ENCODE data around the gene GPR32. TPM values are rescaled to one million over a fixed set of nuclear protein-coding genes. Genes with fewer than 3 reads are reported as not detected.

Gene GPR32
- total and polyA plus RNA-seq, 10 of the 15 experiments (the other 5 are each of a cell fraction or from before 2014, with no cell fraction given), result not detected

DNA sequence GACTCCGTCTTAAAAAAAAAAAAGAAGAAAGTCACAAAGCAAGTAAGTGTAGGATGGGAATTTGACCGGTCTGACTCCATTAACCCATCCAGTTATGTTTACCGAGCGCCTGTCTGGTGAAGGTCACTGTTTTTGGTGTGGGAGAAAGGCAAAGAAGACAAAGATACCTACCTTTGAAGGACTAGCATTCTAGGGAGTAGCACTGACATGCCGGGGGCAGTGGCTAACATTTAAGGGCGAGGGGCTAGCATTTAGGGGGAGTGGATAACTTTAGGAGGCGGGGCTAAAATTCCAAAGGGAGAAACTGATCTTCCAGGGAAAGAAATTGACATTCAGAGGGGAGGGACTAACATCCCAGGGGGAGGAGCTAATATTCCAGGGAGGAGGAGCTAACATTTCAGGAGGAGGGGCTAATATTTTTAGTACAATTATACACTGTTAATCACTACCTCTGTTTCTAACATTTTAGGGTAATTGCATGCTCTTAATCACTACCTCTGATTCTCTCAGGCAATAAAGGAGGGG is 8.7 kb downstream of the GPR32 start:
- ATAC-seq (no peak), FAIRE-seq (no peak), DNase-seq (ENCODE audit: low read depth, low spot score) (no peak)
- H3K4me3 ChIP-seq, result no peak overlapping the region
- BruUV-seq (replicated peaks), result no TSS peak
- H3K27ac ChIP-seq (ENCODE audit: control insufficient read depth, insufficient read depth), result no peak overlapping the region
- 67% methylated on average over 7 of the region's 7 CpGs for WGBS (ENCODE audit: insufficient coverage, insufficient replicate concordance, low lambda C conversion rate, missing lambda C conversion rate)
- no peaks in the 10 kb centered on the region for H3K9me3 ChIP-seq (replicated peaks; ENCODE audit: control insufficient read depth, insufficient read depth, low read length)
- no peaks in the 10 kb centered on the region for H3K79me2 ChIP-seq (ENCODE audit: control insufficient read depth, insufficient read depth, low read length)
- no peaks in the 10 kb centered on the region; the same call in 1 of the 2 replicates for H3K4me1 ChIP-seq (ENCODE audit: control insufficient read depth, insufficient read depth, low read length)
- ChIA-PET POLR2A (no interaction called here), SMC1A (ENCODE audit: uncharacterized antibody, unreplicated experiment) (interaction anchor here (0.9 to 1.8 kb wide), 3 partner anchors 73 to 422 kb away, joined by 3 to 5 read pairs (median 4); no protein-coding TSS in a partner anchor), RAD21 (ENCODE audit: unreplicated experiment) (interaction anchor here (1.0 to 1.2 kb wide), 2 partner anchors 242 to 422 kb away, joined by 3 read pairs; no protein-coding TSS in a partner anchor), CTCF (interaction anchor here (1.2 to 2.0 kb wide), 2 partner anchors 74 to 242 kb away, joined by 4 to 9 read pairs; no protein-coding TSS in a partner anchor)
- H3K9ac ChIP-seq (ENCODE audit: control insufficient read depth, insufficient read depth, low read length), result no peak overlapping the region
- H4K20me1 ChIP-seq (ENCODE audit: control insufficient read depth, insufficient read depth), result no peaks in the 10 kb centered on the region
- no peaks in the 10 kb centered on the region for H3K36me3 ChIP-seq (ENCODE audit: control insufficient read depth in 2 of 2, insufficient read depth in 2 of 2, low read length in 1 of 2)
- peaks cover 4 to 8% of the 10 kb centered on the region in 2 experiments for H3K27me3 ChIP-seq (replicated peaks in 1 of 2; ENCODE audit: control insufficient read depth in 2 of 2, insufficient read depth in 2 of 2, low read length in 1 of 2)
- H2AFZ ChIP-seq (ENCODE audit: control insufficient read depth, low read depth, low read length), result no peak overlapping the region
- intact Hi-C loops (cut with micrococcal nuclease; ENCODE audit: unreplicated experiment), result no loop called here
- no peak overlapping the region for H3K4me2 ChIP-seq (ENCODE audit: control insufficient read depth, insufficient read depth)
- TF ChIP-seq ETV6 (conservative IDR thresholded peaks at IDR 0.05 in 1 of 2, IDR thresholded peaks at IDR 0.05 in 1 of 2; ENCODE audit: borderline replicate concordance in 1 of 2, low read depth in 1 of 2), result no peak
- no peak for TF ChIP-seq RUNX3 (IDR thresholded peaks at IDR 0.05; ENCODE audit: low read length)
- TF ChIP-seq ZNF384 (IDR thresholded peaks at IDR 0.05; ENCODE audit: borderline replicate concordance, low read depth, low read length), result no peak
- no peak for TF ChIP-seq HDGF (IDR thresholded peaks at IDR 0.05)
- TF ChIP-seq ELK1 (IDR thresholded peaks at IDR 0.05; ENCODE audit: low read depth, low read length), result no peak
- no peak for TF ChIP-seq NFYB (IDR thresholded peaks at IDR 0.05; ENCODE audit: insufficient read depth, low read depth, low read length)
- no peak for TF ChIP-seq CREM (IDR thresholded peaks at IDR 0.05; ENCODE audit: low read depth)
- no peak for TF ChIP-seq GABPA (IDR thresholded peaks at IDR 0.05; ENCODE audit: low read depth)
- no peak for TF ChIP-seq SUPT20H (IDR thresholded peaks at IDR 0.05; ENCODE audit: borderline replicate concordance, control insufficient read depth, low read depth, low read length)
- TF ChIP-seq, protein P1, sequence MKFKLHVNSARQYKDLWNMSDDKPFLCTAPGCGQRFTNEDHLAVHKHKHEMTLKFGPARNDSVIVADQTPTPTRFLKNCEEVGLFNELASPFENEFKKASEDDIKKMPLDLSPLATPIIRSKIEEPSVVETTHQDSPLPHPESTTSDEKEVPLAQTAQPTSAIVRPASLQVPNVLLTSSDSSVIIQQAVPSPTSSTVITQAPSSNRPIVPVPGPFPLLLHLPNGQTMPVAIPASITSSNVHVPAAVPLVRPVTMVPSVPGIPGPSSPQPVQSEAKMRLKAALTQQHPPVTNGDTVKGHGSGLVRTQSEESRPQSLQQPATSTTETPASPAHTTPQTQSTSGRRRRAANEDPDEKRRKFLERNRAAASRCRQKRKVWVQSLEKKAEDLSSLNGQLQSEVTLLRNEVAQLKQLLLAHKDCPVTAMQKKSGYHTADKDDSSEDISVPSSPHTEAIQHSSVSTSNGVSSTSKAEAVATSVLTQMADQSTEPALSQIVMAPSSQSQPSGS (IDR thresholded peaks at IDR 0.05; ENCODE audit: low read length), result no peak
- no peak for TF ChIP-seq SIX5 (IDR thresholded peaks at IDR 0.05; ENCODE audit: low read depth, low read length, severe bottlenecking)
- no peak for TF ChIP-seq ZNF207 (IDR thresholded peaks at IDR 0.05; ENCODE audit: borderline replicate concordance)
- no peak for TF ChIP-seq CBFB (IDR thresholded peaks at IDR 0.05; ENCODE audit: low read depth)
- in situ Hi-C loops (cut with MboI), result no loop called here

Measured in GM12878 (cell line).